Smooth muscle cell of trachea (primary cell): ENCODE measurements around the gene ARMH4. TPM values are rescaled to one million over a fixed set of nuclear protein-coding genes. Genes with fewer than 3 reads are reported as not detected.

Experiments
- total RNA-seq: library from RNA; depleted of rRNA; stranded (reverse); fragments of >200 nt; gene quantifications from 2 replicates; pipeline ENCODE4 v1.2.1, GENCODE V29; 2014

Gene ARMH4
- total RNA-seq, result 5.5 and 5.8 TPM in 2 replicates

GRCh38 chr14:58152014-58152857 lies at the start of gene ARMH4:
ARMH4 (minus strand) TSS chr14:58152213; CDS start chr14:58139358, 12,855 bp downstream.

GRCh38 chr14:58199726-58200479 lies 47.9 kb upstream of the ARMH4 start, which contains the start of gene ACTR10:
ACTR10 (plus strand) TSS chr14:58200149; CDS start chr14:58200218, 69 bp downstream.

Other genes with a start within 250 kb of the ARMH4 start
- gene ACTR10, start 47.9 kb upstream of the ARMH4 start, total RNA-seq, result 56.6 and 60.0 TPM in 2 replicates
- gene PSMA3, start 92.6 kb upstream of the ARMH4 start, total RNA-seq, result 68.5 and 146 TPM in 2 replicates
- 12.4 and 16.4 TPM in 2 replicates for gene ARID4A, start 146.3 kb upstream of the ARMH4 start, total RNA-seq
- gene TOMM20L, start 243.7 kb upstream of the ARMH4 start, total RNA-seq, result not detected in 2 replicates